Measurements from ENCODE around the gene GIMAP7. TPM values are rescaled to one million over a fixed set of nuclear protein-coding genes. Genes with fewer than 3 reads are reported as not detected.

Gene GIMAP7
- total RNA-seq, 4 donors from 2014 or later: 12.4 to 35.2 (median 24.0) TPM

DNA sequence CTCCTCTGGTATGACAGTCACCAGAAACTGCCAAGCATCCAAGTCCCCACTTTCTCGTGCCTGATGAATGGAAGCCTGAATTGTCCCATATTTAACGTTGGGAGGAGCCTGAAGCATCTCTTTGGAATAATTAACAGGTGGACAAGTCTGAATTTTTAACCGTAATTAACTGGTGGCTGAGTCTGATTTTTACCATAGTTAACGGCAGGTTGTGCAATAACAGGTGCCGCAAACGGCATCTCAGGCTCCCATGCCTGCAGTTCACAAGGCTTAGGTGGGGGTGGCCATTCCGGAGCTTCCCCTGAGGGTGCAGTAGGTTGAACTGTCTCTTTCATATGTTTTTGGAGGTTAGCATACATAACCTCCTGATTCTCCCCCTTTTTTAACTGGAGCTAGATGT, 50.6 kb downstream of the GIMAP7 start:
- TF ChIP-seq POLR2A (IDR thresholded peaks at IDR 0.05): no peak
- TF ChIP-seq, protein P1, sequence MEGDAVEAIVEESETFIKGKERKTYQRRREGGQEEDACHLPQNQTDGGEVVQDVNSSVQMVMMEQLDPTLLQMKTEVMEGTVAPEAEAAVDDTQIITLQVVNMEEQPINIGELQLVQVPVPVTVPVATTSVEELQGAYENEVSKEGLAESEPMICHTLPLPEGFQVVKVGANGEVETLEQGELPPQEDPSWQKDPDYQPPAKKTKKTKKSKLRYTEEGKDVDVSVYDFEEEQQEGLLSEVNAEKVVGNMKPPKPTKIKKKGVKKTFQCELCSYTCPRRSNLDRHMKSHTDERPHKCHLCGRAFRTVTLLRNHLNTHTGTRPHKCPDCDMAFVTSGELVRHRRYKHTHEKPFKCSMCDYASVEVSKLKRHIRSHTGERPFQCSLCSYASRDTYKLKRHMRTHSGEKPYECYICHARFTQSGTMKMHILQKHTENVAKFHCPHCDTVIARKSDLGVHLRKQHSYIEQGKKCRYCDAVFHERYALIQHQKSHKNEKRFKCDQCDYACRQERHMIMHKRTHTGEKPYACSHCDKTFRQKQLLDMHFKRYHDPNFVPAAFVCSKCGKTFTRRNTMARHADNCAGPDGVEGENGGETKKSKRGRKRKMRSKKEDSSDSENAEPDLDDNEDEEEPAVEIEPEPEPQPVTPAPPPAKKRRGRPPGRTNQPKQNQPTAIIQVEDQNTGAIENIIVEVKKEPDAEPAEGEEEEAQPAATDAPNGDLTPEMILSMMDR (IDR thresholded peaks at IDR 0.05): no peak
- intact Hi-C loops (cut with DNase I): no loop called here
- Histone ChIP-seq H3K4me1 (no peaks in the 10 kb centered on the region), H3K36me3 (no peaks in the 10 kb centered on the region), H3K27ac (no peak overlapping the region), H3K9me3 (no peaks in the 10 kb centered on the region), H3K4me3 (replicated peaks in 1 of 3) (no peak overlapping the region), H3K27me3 (no peaks in the 10 kb centered on the region)
- DNase-seq: no peak
- WGBS, 2 donors: 85 to 94% methylated on average over 7 of the region's 7 CpGs

DNA sequence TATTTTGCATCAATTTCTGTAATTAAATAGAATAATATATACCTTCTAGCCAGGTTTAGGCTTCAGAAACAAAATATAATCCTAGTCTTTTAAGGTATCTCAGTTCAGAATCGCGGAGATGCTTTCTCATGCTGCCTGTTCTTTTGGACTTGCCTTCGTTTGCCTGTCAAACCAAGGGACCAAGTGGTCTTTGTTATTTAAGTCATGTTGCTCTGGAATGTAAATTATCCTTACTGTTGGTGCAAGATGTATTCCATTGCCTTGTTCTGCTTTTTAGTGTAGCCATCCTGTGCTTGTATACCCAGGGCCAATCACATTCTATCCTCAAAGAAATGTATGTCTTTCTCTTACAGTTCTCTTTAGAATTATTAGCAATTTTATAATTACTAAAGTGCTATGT, 51.5 kb downstream of the GIMAP7 start:
- no peaks in the 10 kb centered on the region for H3K9me3 ChIP-seq
- no peaks in the 10 kb centered on the region for H3K36me3 ChIP-seq
- no peaks in the 10 kb centered on the region for H3K27me3 ChIP-seq
- 56 to 65% methylated on average over 3 of the region's 3 CpGs for WGBS, 2 donors
- H3K4me1 ChIP-seq: no peaks in the 10 kb centered on the region
- intact Hi-C loops (cut with DNase I): no loop called here
- H3K27ac ChIP-seq: no peak overlapping the region
- TF ChIP-seq, protein P1 (IDR thresholded peaks at IDR 0.05): no peak
- TF ChIP-seq POLR2A (IDR thresholded peaks at IDR 0.05): no peak
- no peak overlapping the region for H3K4me3 ChIP-seq (replicated peaks in 1 of 3)
- DNase-seq: no peak

DNA sequence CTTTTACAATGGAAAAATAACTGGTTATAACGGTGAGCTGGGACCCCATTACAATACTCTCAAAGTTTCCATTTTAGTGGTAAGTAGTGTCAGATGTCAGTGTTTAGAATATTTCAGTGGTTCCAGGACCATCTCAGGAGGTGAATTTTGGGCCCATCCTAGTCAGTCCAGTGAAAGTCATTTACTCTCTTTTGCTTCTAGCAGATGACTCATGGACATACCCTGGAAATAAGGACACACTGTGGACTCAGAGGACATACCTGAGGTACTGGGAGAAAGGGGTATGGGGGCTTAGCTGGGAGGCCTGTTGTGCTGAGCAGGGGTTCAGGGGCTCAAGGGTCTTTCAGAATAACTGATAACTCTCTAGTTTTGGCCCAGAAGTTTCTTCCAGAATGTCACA, 51.9 kb downstream of the GIMAP7 start:
- 88 to 90% methylated on average over 1 of the region's 1 CpG for whole genome bisulfite sequencing, 2 donors
- intact Hi-C loops (cut with DNase I): no loop called here
- Histone ChIP-seq H3K27ac (no peak overlapping the region), H3K4me1 (no peaks in the 10 kb centered on the region), H3K9me3 (no peaks in the 10 kb centered on the region), H3K4me3 (replicated peaks in 1 of 3) (no peak overlapping the region), H3K36me3 (no peaks in the 10 kb centered on the region), H3K27me3 (no peaks in the 10 kb centered on the region)
- TF ChIP-seq, protein P1 (IDR thresholded peaks at IDR 0.05): no peak
- TF ChIP-seq POLR2A (IDR thresholded peaks at IDR 0.05): no peak
- DNase-seq: no peak

DNA sequence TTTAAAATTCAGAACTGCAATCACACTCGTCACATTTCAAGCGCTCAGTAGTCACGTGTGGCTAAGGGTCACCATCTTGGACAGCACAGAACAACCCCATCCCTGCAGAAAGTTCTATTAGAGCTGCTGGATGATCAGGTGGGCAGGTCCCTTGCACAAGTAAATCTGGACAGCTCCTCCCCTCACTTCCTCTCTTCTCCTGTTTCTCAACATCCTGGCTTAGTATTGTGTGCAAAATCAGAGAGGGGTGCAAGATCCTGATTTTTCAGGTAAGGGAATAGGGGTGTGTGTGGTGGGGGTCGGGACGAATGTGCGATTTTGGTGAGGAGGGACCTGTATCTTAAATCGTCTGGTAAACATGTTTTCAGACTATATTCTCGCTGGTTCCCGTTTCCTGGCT, 52.5 kb downstream of the GIMAP7 start, which contains the start of gene GIMAP4:
TSS of gene GIMAP4 (plus strand) at position 222 of the 400 bp plus-strand sequence. CDS start 2,512 bp downstream, outside the sequence.
- Histone ChIP-seq H3K27me3 (no peaks in the 10 kb centered on the region), H3K36me3 (no peaks in the 10 kb centered on the region), H3K4me3 (replicated peaks in 1 of 3) (peak within 1 kb of the TSS in 2 of 3 donors; percentile 23 to 24), H3K4me1 (no peaks in the 10 kb centered on the region), H3K27ac (peak within 1 kb of the TSS; percentile 42 to 68 (median 67)), H3K9me3 (no peaks in the 10 kb centered on the region)
- 70 to 71% methylated on average over 9 of the region's 9 CpGs for WGBS, 2 donors
- intact Hi-C loops (cut with DNase I): no loop called here
- no peak for DNase-seq
- no peak for TF ChIP-seq POLR2A (IDR thresholded peaks at IDR 0.05)
- TF ChIP-seq, protein P1 (IDR thresholded peaks at IDR 0.05): no peak

DNA sequence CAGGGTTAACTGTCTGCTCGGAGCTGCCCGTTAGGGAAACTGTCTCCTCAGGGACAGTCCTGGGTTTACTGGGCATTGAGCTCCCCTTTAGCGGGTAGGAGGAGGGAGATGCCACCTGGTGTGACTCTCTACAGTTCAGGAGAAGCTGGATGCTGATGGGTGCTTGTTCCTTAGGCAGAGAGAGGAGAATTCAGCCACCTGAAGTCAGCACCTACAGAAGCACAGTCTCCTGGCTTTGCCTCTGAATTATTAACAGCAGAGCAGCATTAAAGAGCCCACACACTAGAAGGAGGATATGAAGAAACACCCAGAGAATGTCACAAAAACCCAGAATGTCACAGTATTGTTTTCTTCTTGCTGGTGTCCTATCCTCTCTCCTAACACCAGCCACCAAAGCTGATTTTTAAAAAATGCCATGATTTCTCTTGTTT, 53.2 kb downstream of the GIMAP7 start:
- H3K4me1 ChIP-seq: no peaks in the 10 kb centered on the region
- no peaks in the 10 kb centered on the region for H3K27me3 ChIP-seq
- DNase-seq: no peak
- no peak for TF ChIP-seq POLR2A (IDR thresholded peaks at IDR 0.05)
- TF ChIP-seq, protein P1 (IDR thresholded peaks at IDR 0.05): no peak
- H3K36me3 ChIP-seq: peaks cover 0 to 3% of the 10 kb centered on the region in 2 donors
- H3K27ac ChIP-seq: peak overlapping the region; percentile 42 to 68 (median 67)
- no peaks in the 10 kb centered on the region for H3K9me3 ChIP-seq
- 58 to 71% methylated on average over 3 of the region's 3 CpGs for WGBS, 2 donors
- intact Hi-C loops (cut with DNase I): no loop called here
- H3K4me3 ChIP-seq (replicated peaks in 1 of 3): peak overlapping the region in 1 of 3 donors; percentile 24

All from thyroid gland (tissue), 4 donors.